Measurements from ENCODE around the gene SPATA16.
"Not testable (repeated sequence)": the region's sequence is repeated elsewhere in the genome, so short reads cannot be mapped to it uniquely, and the experiment has no call there.

SPATA16 gene

DNA sequence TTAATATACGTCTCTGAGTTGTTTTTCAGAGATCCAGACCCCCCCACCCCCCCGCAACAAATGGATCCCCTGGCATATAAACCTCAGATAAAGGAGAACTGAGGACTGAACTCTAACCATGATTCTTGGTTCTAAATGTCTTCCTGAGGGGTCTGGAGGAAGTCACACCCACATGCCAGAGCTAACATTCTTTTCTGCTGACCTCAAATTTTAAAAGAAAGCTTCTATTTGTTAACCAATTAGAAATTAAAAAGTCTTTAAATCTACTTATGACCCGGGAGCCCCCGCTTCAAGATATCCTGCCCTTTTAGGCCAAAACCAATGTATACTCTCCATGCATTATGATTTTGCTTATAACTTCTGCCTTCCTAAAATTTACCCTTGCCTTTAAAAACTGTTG is 202.2 kb downstream of the SPATA16 start:
- DNase-seq, result no peak

DNA sequence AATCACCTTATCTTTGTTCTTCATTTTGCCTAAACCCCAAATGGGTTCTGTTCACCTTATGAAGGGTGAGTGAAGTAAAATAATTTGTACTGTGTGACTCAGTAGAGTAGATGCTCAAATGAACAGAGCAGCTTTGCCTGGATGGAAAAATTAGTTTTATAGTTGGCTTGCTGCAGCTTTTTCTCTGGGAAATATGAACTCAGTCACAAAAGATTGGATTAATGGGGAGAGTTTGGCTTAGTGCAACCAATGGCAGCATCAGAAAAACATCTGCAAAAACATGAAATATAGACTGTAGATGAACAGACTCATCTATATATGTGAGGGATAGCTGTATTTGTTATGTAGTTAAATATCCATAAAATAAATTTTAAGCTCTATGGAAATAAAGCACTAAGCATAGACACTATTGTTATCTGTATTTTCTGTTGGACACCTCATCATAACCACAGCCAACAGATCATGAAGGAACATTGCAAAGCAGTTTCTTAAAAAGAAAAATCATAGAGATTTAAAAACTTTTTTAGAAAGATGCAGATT is 209.2 kb downstream of the SPATA16 start:
- no peak for DNase-seq

DNA sequence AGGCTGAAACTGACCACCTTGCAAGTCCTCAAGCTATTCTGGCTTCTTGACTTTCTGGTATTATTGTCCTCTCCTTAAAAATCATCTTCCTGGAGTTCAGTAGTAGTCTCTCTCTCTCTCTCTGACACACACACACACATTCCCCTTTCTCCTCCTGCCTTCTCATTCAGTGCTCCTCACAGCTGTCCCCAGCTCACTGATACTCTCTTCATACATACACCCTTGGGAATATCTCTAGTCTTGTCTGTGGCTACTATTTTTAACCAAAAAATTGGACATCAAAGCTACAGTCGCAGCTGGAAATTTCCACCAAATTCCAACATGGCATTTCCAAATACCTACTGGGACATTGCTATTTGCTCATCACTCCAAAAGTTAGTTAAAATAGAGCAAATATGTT is 211.6 kb downstream of the SPATA16 start:
- DNase-seq, result no peak

DNA sequence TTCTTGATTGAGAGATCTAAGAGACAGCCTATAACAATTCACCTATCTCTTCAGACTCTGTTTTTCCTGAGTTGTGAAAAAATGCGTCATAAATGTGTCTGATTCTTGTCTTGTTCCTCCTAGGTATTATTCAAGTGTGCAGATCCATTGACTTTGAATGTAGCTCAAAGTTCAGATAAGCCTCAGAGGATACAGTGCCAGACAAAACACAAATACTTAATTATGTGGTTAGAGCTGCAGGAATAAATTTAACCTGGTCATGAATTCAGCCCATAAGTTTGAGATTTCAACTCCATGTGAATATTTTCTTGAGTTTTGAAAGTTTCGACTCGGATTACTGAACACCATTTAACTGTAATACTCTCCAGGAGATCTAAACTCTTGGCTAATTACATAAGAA is 216.5 kb downstream of the SPATA16 start:
- no peak for DNase-seq

DNA sequence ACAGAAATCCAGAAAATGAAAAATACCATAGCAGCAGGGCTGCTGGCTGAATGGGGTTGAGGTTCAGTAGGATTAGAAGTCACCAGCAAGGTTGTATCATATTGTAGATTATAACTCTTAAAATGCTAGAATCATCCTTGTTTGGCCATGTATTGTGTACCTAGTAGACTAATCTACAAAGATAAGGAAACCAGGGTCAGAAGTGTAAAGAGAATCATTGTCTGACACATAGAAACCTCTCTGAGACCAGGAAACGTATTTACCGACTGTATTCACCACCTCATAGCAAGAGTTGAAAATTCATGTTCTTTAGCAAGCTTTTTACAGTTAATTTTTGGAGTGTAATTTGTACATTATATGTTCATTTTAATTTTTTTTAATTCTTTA is 221.7 kb downstream of the SPATA16 start:
- DNase-seq, result no peak

DNA sequence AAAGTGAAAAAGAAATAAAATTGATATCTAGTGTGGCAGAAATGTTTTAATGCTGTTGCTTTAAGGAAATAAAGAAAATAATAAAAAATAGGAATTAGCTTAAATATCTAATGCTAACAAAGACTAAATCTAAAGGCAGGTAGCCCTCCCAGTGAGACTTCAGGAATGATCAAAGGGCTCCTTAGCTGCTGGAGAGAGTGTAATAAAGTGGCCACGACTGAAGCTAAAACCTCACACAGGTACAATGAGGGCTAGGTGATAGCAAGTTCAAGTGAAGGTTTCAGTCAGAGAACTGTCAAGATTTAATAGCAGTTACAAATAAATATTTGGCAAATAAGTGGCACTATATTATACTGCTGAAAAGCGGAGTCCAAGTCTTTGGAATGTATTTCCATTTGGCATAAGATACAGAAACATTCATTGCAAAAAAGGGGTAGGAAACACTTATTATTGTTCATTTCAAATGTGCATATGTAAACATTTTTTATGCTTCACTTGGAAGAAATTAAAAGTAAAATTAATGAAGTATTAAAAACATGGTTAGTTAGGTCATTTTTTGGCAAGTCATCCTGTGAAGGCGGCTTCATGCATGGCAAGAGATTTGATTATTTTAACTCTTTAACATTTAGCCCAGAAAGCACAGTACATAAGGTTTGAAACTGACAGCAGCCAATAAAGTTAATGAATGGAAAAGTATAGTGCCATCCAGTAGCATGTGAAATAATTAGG is 222.3 kb downstream of the SPATA16 start:
- peak; percentile 12 for DNase-seq

DNA sequence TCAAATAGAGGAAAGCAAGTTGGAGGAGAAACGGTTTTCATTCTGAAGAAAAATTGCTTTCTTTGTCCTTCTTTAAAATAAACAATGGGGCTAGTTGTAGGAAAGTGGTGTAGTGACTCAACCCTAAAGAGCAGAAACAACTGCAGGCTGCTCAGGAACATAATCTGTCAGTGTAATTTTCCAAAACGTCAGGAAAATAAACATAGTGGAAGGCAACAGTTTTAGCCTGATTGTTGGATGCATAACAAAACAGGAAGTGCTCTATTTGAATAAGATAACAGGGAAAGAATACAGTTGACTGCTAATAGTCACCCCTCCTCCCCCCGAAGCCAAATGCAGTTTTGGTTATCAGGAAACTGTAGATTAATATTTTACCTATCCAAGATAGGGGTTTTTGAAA is 222.9 kb downstream of the SPATA16 start:
- DNase-seq, result peak; percentile 46

DNA sequence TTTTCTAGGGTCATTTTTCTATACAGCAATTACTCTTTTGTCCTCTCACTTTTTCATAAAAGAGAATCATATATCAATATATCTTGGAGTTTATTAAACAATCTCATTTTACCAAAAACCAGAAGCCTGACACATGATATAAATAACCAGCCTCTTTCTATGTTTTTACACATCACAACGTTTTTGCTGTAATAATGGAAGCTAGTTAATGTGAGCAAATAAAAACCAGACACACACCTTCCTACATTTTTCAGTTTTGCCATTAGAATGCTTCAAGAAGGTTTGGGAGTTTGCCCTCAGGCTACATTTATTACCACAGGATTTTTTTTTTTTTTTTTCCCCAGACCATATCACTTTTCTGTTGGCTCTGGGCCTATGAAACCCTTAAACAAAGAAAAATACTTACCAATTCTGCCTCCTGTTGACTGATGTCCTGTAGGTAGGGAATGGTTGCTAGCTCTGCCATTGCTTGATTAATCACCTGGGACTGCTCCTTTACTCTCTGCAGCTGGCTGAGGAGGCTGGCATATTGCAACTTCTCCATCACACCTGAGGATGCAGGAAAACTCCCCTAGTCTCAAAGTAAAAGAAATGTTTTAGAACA is 225.0 kb downstream of the SPATA16 start:
- DNase-seq, result peak; percentile 11

DNA sequence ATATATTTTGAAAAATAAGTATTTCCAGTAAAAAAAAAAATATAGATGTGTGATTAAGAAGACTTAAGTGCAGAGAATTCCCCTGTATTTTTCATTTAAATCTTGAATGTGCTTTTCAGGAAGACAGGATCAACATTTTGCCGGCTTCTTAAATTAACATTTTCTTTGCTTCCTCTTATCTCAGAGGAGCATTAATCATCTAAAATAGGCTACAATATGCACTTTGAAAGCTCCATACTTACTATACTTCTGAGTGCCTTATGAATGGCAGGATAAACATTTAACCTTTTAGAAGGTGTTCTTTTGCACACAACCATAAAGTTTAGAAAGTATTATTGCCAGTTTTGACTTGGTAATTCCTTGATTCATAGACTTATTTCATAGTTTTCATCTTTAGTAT is 226.2 kb downstream of the SPATA16 start:
- DNase-seq, result no peak

DNA sequence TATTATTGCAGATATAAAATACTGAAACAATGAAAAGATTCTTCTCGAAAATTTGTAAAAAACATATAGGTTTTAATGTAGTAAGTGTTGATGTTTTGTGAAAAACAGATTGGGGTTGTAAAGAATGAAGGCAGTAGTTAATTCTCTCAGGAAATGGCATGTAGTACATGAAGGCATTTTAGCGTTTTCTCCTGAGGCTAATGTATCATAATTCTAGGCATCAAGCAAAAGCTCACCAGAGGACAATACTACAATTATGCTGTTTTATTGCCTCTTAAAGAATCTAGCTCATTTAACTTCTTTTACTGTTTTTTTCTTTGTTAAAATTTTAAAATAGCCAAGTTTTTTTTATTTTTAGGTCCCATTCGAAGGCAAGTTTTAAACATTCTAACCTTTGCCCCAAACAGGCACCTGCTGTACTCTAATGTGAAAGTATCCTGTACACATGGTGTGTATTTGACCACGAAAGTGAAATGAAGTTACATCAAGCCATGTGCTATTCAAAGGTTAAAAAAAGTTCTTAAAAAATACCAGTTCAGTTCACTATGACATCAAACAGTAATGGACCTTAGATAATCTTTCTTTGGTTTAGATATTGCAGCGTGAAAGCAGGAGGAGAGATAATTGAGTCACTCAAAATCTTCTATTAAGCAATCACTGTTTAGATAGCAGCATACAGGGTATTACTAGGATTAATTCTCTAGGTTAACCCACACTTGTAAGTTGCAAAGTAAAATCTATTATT is 227.0 kb downstream of the SPATA16 start:
- DNase-seq, result no peak

DNA sequence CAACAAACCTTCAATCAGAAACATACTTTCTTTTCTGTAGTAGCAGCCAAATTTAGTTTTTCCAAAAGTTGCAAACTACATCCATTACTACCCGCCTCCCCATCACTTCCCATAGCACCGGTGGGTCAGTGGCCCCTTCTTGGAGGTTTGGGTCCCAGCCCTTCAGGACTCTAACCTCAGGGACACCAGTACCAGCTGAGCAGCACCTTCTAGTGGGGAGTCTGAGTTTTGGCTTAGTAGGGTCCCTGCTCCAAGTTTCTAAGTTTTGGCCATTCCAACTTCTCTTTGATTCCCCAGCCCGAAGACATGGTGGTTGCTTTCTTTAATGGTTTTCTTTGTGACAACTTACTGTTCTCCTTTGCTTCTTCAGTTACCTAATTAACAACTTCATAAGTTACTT is 229.9 kb downstream of the SPATA16 start:
- no peak for DNase-seq

DNA sequence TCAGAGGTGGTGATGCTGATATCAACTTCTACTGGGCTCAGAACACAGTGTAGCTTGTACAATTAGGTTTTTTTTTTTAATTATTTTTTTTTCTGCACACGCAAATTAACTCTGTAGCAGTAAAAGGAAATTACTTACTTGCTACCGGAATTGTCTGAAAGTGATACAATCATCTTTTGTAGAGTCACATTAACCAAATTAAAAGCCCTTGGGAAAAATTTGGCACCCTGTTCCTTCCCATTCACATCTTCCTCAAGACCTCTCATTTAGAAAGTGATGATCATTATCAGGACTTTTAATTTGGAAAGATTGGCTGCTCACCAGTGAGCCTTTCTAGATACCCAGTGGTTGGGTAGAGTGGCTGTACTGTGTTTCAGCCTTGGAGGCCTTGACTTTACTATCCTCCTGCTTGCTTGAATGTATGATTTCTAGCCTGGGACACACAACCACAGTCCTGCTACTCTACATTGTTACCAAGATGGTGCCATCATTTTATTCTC is 232.2 kb downstream of the SPATA16 start:
- no peak for DNase-seq

DNA sequence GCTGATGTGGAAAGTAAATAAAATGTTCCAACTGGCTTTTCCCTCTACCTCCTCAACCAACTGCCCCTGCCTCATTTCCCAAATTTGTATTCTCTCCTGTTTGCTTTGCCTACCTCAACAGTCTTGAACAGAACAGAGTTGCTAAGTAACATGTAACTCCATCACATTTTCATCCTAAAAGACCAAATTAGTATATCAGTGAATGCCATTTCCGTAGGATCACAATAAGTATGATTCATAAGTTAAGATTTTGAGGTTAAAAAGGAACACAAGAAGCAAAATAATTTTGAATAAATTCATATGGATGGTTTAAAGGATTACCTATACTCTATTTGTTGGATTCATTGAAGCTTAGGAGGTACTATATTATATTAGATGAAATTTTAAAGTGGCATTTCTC is 235.6 kb downstream of the SPATA16 start:
- no peak for DNase-seq

DNA sequence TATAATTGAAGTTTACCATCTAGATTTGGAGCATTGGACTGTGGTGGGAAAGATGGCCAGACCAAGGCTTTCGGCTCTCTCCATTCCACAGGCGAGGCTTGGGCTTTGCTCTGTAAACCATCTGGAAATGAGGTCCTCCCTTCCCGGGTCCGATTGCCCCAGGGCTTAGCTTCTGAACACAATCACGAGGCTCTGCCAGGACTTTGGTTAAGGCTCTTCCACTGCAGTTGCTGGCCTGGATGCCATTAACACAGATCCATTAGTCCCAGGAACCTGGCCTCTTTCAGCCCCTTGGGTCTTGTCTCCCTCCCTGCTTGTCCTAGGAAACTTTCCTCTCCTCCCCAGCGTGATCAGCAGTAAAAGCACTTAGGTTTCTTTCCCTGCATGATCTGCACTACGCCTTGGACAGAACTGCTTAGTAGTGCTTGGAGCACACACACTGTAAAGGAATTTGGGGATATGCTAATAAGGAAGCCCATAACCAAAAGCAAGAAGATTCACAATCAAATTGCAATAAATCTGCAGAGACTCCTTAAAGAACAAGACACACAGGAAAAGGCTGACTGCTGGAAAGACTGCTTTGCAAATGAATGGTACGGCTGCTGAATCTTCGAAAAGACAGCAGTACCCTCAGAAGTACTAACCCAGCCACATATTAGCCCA is 236.2 kb downstream of the SPATA16 start:
- no peak for DNase-seq

DNA sequence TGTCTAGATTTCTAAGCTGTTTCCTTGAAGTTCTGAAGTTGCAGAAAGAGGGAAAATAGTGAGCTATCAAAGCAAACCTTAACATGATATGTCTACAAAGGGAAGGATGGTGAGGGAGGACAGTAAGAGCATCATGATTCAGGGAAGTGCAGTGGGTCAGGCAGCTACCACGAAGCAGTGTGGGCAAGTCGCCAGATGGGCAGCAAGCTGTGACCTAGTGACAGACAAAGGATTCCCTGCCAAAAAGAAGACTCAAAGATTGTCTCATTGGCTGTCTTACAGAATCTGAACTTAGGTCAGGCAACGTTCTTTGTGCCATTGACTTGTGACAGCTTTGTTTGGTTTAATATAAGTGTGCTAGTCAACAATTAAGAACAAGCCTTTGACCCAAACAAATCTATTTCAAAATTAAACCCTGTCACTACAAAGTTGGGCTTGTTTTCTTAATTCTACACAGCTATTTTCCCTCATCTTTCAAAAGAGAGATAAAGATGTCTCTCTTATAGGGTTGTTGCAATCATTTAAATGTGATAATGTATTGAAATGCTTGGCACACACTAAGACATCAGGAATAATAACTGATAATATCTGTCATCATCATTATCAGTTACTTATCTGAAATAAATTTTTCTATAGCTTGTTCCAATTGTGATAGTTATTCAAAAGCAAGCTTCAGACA is 237.3 kb downstream of the SPATA16 start:
- DNase-seq, result peak; percentile 2

DNA sequence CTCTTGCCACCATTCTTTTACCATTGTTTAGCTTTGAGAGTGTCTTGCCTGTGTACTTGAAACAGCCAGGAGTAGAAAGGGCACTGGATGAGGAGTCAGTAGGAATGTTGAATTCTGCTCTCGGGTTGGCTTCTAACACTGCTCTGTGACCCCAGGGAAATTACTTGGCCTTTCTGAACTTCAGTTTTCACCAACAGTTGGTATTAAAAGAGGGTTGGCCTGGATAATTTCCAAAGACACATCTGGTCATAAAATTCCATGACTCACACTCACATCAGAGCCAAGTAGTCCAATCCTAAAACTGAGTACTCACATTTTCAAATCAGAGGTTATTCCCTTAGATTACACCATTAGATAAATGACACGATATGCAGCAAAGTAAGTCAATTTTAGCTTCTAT is 248.9 kb downstream of the SPATA16 start:
- no peak for DNase-seq

DNA sequence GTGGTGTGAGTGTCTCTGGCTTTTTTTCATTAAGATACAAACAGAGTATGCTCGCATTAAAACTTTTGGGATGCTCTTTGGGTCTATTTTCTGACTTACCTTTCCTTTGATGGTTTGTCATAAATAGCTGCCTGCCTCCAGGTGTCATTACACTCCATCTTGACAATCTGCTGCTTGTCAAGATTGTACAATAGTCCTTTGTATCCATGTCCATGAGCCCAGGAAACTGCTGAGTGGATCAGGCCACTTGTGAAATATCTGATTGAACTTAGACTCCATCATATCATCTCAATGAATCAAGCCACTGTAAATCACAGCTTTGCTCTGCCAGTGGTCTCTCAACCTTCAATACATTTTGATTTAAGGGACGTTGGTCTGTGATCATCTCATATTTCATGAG is 255.3 kb downstream of the SPATA16 start:
- peak; percentile 3 for DNase-seq

DNA sequence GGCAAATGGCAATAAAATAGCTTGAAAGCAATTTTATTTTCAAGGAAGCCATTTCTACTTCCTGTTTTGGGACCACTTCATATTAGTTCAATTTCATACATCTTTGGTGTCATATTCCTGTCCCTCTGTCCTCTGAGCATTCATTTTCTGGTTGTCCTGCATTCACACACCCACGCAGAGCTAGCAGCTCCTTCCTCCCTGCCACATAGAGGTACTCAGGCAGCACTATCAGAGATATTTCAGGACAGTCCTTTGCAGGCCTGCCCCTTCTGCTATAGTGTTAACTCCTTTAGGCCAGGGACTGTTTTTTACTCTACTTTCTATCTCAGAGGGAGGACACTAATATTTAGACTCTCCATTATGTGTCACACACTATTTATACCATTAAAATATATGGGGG is 258.5 kb downstream of the SPATA16 start:
- no peak for DNase-seq

DNA sequence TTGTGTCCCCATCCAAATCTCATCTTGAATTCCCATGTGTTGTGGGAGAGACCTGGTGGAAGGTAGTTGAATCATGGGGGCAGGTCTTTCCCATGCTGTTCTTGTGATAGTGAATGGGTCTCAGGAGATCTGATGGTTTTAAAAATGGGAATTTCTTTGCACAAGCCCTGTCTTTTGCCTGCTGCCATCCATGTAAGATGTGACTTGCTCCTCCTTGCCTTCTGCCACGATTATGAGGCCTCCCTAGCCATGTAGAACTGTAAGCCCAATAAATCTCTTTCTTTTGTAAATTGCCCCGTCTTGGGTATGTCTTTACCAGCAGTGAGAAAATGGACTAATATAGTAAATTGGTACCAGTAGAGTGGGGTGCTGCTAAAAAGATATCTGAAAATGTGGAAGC is 261.7 kb downstream of the SPATA16 start:
- DNase-seq, result not testable (repeated sequence)

DNA sequence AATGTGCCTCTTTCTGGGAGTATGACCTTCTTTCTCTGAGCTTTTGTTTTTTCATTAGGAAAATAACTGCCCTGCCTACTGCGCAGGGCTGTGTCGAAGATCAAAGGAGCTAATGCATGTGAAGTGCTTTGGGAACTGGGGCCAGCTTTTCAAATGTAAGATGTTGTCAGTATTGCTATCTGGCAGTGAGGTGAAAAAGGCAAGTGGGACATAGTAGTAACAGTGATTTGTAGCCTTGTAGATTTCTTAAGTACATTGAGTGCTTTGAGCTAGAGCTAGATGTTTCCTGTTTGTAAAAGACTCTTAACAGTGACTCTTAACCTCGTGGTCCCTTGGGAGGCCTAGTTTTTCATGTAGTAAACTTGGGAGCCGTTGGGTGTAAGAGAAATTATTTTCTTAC is 264.0 kb downstream of the SPATA16 start:
- no peak for DNase-seq

DNA sequence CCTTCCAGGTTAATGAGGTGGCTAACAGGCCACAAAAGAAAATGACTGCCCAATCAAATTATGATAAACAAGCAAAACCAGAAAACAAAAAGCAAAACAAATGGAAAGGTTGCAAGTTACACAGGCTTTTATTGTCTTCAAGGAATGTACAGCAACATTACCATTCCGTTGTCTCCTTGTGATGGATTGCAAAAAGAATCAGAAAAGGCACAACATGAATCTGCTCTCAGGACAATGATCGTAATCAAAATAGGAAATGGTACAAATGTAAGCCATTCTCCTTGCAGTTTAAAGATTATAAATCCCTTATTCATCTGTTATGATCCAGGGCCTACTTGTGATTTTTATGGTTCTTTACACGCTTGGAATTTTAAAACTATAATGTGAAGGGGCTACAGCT is 264.7 kb downstream of the SPATA16 start:
- DNase-seq, result no peak

DNA sequence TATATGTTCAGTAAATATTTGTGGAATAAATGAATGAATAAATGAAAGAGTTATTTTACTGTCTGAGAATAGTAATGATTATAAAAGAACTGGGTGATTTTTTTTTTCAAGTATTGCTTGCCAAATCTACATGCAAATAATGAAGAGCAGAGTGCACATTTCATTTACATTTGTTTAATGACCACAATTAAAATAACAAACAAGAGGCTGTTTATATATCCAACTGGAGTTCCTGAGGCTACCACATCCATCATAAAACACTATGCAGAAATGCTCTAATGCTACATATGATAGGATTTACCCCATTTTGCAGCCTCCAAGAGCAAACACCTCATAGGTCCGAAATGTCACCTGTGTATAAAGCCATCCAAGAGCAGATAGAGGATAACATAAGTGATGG is 266.0 kb downstream of the SPATA16 start:
- DNase-seq, result no peak

Data from DMS53 (cell line).